IMR-90 (cell line): ENCODE measurements around the gene DUSP9. TPM values are rescaled to one million over a fixed set of nuclear protein-coding genes. Genes with fewer than 3 reads are reported as not detected.

Source experiments
- ATAC-seq: fragments of 200-7000 bp; cut with Tn5 transposase; 2 replicates; pipeline ENCODE4 v1.9.1; 2020; ENCODE audit warnings: low read depth, mild to moderate bottlenecking, moderate library complexity
- BruUV-seq: library from RNA; stranded (reverse); fragments of 400-500 nt; replicated peaks from 2 replicates; lab custom pipeline; 2021; lab: Mats Ljungman, UMichigan
- CTCF ChIA-PET: fragments of 300-600 bp; formaldehyde crosslinking; extraction: SDS; loops from one replicate; lab custom pipeline; 2021; ENCODE audit warnings: antibody characterized with exemption; lab: Yijun Ruan, JAX
- POLR2A ChIA-PET: fragments of 300-600 bp; sonication (Branson Sonifier 250); formaldehyde crosslinking; loops from one replicate; lab custom pipeline; 2022; ENCODE audit warnings: antibody characterized with exemption; ENCODE audit not compliant: unreplicated experiment; lab: Charles Lee
- DNase-seq: peaks from one replicate; pipeline ENCODE4 v3.0.0; 2013
- H2AFZ ChIP-seq: replicated peaks from 2 replicates; pipeline ENCODE3; 2013; ENCODE audit warnings: low read length, mild to moderate bottlenecking; ENCODE audit not compliant: poor library complexity
- H2AK5ac ChIP-seq: 2 replicates; pipeline ENCODE4 v1.6.1; 2013; ENCODE audit warnings: low read depth, low read length, inconsistent platforms
- H2AK9ac ChIP-seq: replicated peaks from 2 replicates; pipeline ENCODE3; 2013; ENCODE audit warnings: mild to moderate bottlenecking, low read depth, low read length, moderate library complexity; ENCODE audit not compliant: poor library complexity
- H2BK120ac ChIP-seq: 2 replicates; pipeline ENCODE4 v1.6.1; 2013; ENCODE audit warnings: low read depth, low read length, inconsistent platforms
- H2BK15ac ChIP-seq: 3 replicates; pipeline ENCODE4 v1.6.1; 2013; ENCODE audit warnings: low read depth, low read length, inconsistent platforms
- H2BK20ac ChIP-seq: 2 replicates; pipeline ENCODE4 v1.6.1; 2013; ENCODE audit warnings: low read depth, mild to moderate bottlenecking, inconsistent platforms, low read length, moderate library complexity
- H2BK5ac ChIP-seq: 2 replicates; pipeline ENCODE4 v1.6.1; 2013; ENCODE audit warnings: mild to moderate bottlenecking, low read depth, low read length, inconsistent platforms; ENCODE audit not compliant: poor library complexity, severe bottlenecking
- H3K14ac ChIP-seq: replicated peaks from 2 replicates; pipeline ENCODE4 v1.6.1; 2013; ENCODE audit warnings: low read depth, low read length, inconsistent platforms
- H3K18ac ChIP-seq: 2 replicates; pipeline ENCODE4 v1.6.1; 2013; ENCODE audit warnings: low read depth, low read length, control low read depth
- H3K23ac ChIP-seq: 2 replicates; pipeline ENCODE4 v1.6.1; 2013; ENCODE audit warnings: low read depth, low read length, inconsistent platforms
- H3K27ac ChIP-seq: 2 replicates; pipeline ENCODE4 v1.5.1; 2013; ENCODE audit warnings: mild to moderate bottlenecking, control low read depth, low read length; ENCODE audit not compliant: insufficient read depth
- H3K27me3 ChIP-seq: 2 replicates; pipeline ENCODE4 v1.6.1; 2013; ENCODE audit warnings: low read length; ENCODE audit not compliant: control insufficient read depth, insufficient read depth
- H3K36me3 ChIP-seq: 2 replicates; pipeline ENCODE4 v1.6.1; 2013; ENCODE audit warnings: low read length, mixed read lengths; ENCODE audit not compliant: control insufficient read depth, insufficient read depth
- H3K4ac ChIP-seq: 2 replicates; pipeline ENCODE4 v1.6.1; 2013; ENCODE audit warnings: low read depth, low read length, inconsistent platforms
- H3K4me1 ChIP-seq: 2 replicates; pipeline ENCODE4 v1.6.1; 2013; ENCODE audit warnings: low read length, mixed read lengths; ENCODE audit not compliant: control insufficient read depth, insufficient read depth
- H3K4me2 ChIP-seq: 2 replicates; pipeline ENCODE4 v1.6.1; 2013; ENCODE audit warnings: low read depth, mild to moderate bottlenecking, control low read depth, low read length, moderate library complexity
- H3K4me3 ChIP-seq: 2 replicates; pipeline ENCODE4 v1.5.1; 2013; ENCODE audit warnings: low read depth, mild to moderate bottlenecking, control low read depth, low read length, moderate library complexity; ENCODE audit not compliant: insufficient read depth
- H3K56ac ChIP-seq: 2 replicates; pipeline ENCODE4 v1.6.1; 2013; ENCODE audit warnings: low read length, inconsistent platforms; ENCODE audit not compliant: insufficient read depth; ENCODE audit errors: extremely low read depth
- H3K79me1 ChIP-seq, 2 experiments: 2 replicates each; pipeline ENCODE4 v1.6.1; 2013; ENCODE audit warnings: low read length in 2 of 2, inconsistent platforms in 1 of 2, low read depth in 1 of 2
- H3K9ac ChIP-seq: 2 replicates; pipeline ENCODE4 v1.6.1; 2013; ENCODE audit warnings: low read depth, low read length, control low read depth
- H3K9me1 ChIP-seq: 2 replicates; pipeline ENCODE4 v1.6.1; 2013; ENCODE audit warnings: low read length, inconsistent platforms; ENCODE audit not compliant: insufficient read depth
- H3K9me3 ChIP-seq: 2 replicates; pipeline ENCODE4 v1.6.1; 2013; ENCODE audit warnings: low read length; ENCODE audit not compliant: control insufficient read depth, insufficient read depth
- H4K20me1 ChIP-seq: 2 replicates; pipeline ENCODE4 v1.6.1; 2013; ENCODE audit warnings: low read length, inconsistent platforms; ENCODE audit not compliant: insufficient read depth
- H4K5ac ChIP-seq: 2 replicates; pipeline ENCODE4 v1.6.1; 2013; ENCODE audit warnings: mild to moderate bottlenecking, low read depth, low read length, control low read depth
- H4K8ac ChIP-seq, 2 experiments: 2 replicates each; pipeline ENCODE4 v1.6.1; 2013; ENCODE audit warnings: low read depth in 2 of 2, low read length in 2 of 2, control low read depth in 1 of 2, inconsistent platforms in 1 of 2
- H4K91ac ChIP-seq: 2 replicates; pipeline ENCODE4 v1.6.1; 2013; ENCODE audit warnings: low read depth, low read length, inconsistent platforms; ENCODE audit not compliant: insufficient read depth
- BHLHE40 ChIP-seq: fragments of 150-350 bp; IDR thresholded peaks from 2 replicates; pipeline ENCODE4 v1.6.1; 2016; ENCODE audit warnings: mild to moderate bottlenecking, low read depth, low read length
- MAFK ChIP-seq: IDR thresholded peaks from 2 replicates; pipeline ENCODE4 v1.6.1; 2012; ENCODE audit warnings: low read depth, low read length, improper control_type of control experiment
- MAZ ChIP-seq: IDR thresholded peaks from 2 replicates; pipeline ENCODE4 v1.6.1; 2012; ENCODE audit warnings: low read depth, mild to moderate bottlenecking, low read length, improper control_type of control experiment, moderate library complexity, borderline replicate concordance
- MXI1 ChIP-seq: IDR thresholded peaks from 2 replicates; pipeline ENCODE4 v1.6.1; 2012; ENCODE audit warnings: low read depth, mild to moderate bottlenecking, low read length, moderate library complexity, borderline replicate concordance
- RCOR1 ChIP-seq: IDR thresholded peaks from 2 replicates; pipeline ENCODE4 v1.6.1; 2012; ENCODE audit warnings: mild to moderate bottlenecking, low read length, improper control_type of control experiment; ENCODE audit not compliant: insufficient replicate concordance
- RFX5 ChIP-seq: IDR thresholded peaks from 2 replicates; pipeline ENCODE4 v1.8.0; 2012; ENCODE audit warnings: low read depth, mild to moderate bottlenecking, low read length, moderate library complexity
- WGBS, 2 experiments: methylation state at CpG; one replicate each; pipeline versions ENCODE4 v1.1.5 to v1.1.7; 2013; ENCODE audit warnings: missing lambda C conversion rate in 2 of 2; ENCODE audit not compliant: insufficient read length in 1 of 2; ENCODE audit errors: extremely low coverage in 2 of 2; 5-methylcytosine and 5-hydroxymethylcytosine counted together
- dilution Hi-C: fragments of 300-500 bp; cut with HindIII; formaldehyde crosslinking; loops from one replicate; pipeline ENCODE4 v1.14.3; 2018; ENCODE audit warnings: low sequenced_read_pairs; ENCODE audit not compliant: unreplicated experiment
- in situ Hi-C: fragments of 300-500 bp; cut with MboI; formaldehyde crosslinking; loops from 3 replicates; pipeline ENCODE4 v1.14.3; 2019; ENCODE audit warnings: low sequenced_read_pairs, inconsistent platforms, mixed read lengths
- intact Hi-C: fragments of 100-400 bp; cut with micrococcal nuclease; formaldehyde crosslinking; loops from 2 replicates; pipeline ENCODE4 v1.10.0; 2022
- polyA plus RNA-seq, 3 experiments: library from polyadenylated mRNA; depleted of rRNA; stranded (reverse); fragments of >200 nt; gene quantifications; 2 replicates each; pipeline ENCODE4 v1.2.3, GENCODE V29; 2012; ENCODE audit warnings: low replicate concordance in 1 of 3
- total RNA-seq: library from RNA; depleted of rRNA; stranded (reverse); fragments of >200 nt; gene quantifications from 2 replicates; pipeline ENCODE4 v1.2.3, GENCODE V29; 2012

The DUSP9 gene
- total and polyA plus RNA-seq, 2 of the 4 experiments (the other 2 are of a cell fraction) = under 0.01 to 0.09 TPM

DNA sequence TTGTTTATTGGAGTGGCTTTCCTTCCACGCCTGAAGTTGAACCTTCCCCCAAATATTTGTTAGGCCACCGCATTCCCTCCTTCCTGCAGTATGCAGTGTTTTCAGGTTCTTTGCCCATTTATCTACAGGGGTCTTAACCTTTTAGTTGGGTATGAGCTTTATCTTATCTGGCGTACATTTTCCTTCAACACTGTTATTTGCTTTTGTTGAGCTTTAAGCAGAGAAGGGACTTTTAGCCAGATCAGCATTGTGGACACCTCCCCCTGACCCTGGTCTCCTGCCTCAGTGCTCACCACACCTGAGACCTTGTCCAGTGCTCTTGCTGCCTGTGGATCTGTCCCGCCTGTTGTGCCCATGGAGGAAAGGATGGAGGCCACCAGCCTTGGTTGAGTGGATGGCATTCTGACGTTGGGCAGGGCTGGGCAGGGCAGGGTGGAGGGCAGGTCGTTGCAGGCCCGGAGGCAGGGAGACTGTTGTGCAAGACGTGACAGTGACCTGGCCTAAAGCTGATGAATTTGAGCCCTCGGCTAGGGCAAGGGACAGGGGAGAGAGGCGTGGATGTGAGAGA lies 998 bp upstream of the DUSP9 start:
- intact Hi-C loops = no loop called here
- Histone ChIP-seq H3K4ac (no peak overlapping the region), H3K79me1 (no peaks in the 10 kb centered on the region), H2BK15ac (no peak overlapping the region), H2BK120ac (no peak overlapping the region), H2AFZ (no peak overlapping the region), H2BK20ac (no peak overlapping the region), H3K27ac (no peak overlapping the region), H3K4me1 (no peaks in the 10 kb centered on the region), H2AK5ac (no peak overlapping the region), H3K56ac (no peak overlapping the region), H4K91ac (no peak overlapping the region), H3K23ac (no peak overlapping the region), H3K9ac (no peak overlapping the region), H2BK5ac (no peak overlapping the region), H3K4me3 (no peak overlapping the region), H3K14ac (no peak overlapping the region), H3K9me1 (no peaks in the 10 kb centered on the region), H4K20me1 (no peaks in the 10 kb centered on the region), H4K5ac (no peak overlapping the region), H2AK9ac (no peak overlapping the region), H3K9me3 (peaks cover 2% of the 10 kb centered on the region; the same call in 1 of the 2 replicates), H4K8ac (no peak overlapping the region), H3K27me3 (peaks cover 59% of the 10 kb centered on the region), H3K36me3 (no peaks in the 10 kb centered on the region), H3K18ac (no peak overlapping the region), H3K4me2 (no peak overlapping the region)
- ChIA-PET CTCF (no interaction called here), POLR2A (no interaction called here)
- DNase-seq (no peak), ATAC-seq (no peak)
- TF ChIP-seq BHLHE40 = no peak
- no peak for TF ChIP-seq MAZ
- no peak for TF ChIP-seq MAFK
- no peak for TF ChIP-seq RCOR1
- TF ChIP-seq RFX5 = no peak
- TF ChIP-seq MXI1 = no peak
- BruUV-seq = no TSS peak
- 27% methylated on average over 6 of the region's 10 CpGs; no CpG with 5 or more reads in 1 of the 2 experiments for WGBS, 2 experiments
- in situ Hi-C loops = no loop called here
- dilution Hi-C loops = no loop called here
